ENCODE results near the gene PELO.

DNA sequence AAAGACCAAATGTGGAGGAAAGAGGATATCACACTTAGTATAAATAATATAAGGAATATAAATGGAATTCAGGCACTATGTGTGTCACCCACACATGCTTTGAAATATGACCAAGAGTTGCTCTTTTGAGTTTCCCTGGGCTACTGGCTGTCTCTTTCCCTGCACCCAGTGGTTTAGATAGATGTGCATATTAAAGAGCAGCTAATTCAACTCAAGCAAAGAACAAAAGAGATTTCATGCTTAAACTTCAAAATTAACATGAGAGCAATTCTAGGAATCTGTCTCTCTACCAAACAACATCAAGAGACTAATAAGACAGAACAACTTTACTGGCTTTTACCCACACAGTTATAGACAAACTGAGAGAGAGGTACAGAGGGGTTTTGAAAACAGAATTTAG is 38.0 kb upstream of the PELO start:
- no peak for TF ChIP-seq GABPA (tag; conservative IDR thresholded peaks at IDR 0.05; ENCODE audit: low read depth)
- no peak for TF ChIP-seq CTCF (IDR thresholded peaks at IDR 0.05 in 2 of 3, conservative IDR thresholded peaks at IDR 0.05 in 1 of 3; ENCODE audit: insufficient read depth in 2 of 3, low read depth in 1 of 3, low read length in 3 of 3)
- no peak for TF ChIP-seq PHF21A (IDR thresholded peaks at IDR 0.05; ENCODE audit: borderline replicate concordance, low read depth)
